ENCODE measurements around the gene SLC1A1. TPM values are rescaled to one million over a fixed set of nuclear protein-coding genes. Genes with fewer than 3 reads are reported as not detected.

SLC1A1 gene
- total RNA-seq, 1 experiment from 2014 or later, result 3.2 TPM

- BruUV-seq (replicated peaks), result no TSS peak
These were observed 46.8 kb upstream of the SLC1A1 start for GRCh38 chr9:4443439-4443838.

GRCh38 chr9:4461437-4461836 is 28.8 kb upstream of the SLC1A1 start:
- Histone ChIP-seq H3K79me2 (ENCODE audit: low read length) (no peaks in the 10 kb centered on the region), H3K9me2 (replicated peaks; ENCODE audit: low read length) (no peaks in the 10 kb centered on the region), H3K36me3 (ENCODE audit: low read depth, low read length) (no peaks in the 10 kb centered on the region), H3K9me3 (ENCODE audit: low read length) (no peaks in the 10 kb centered on the region), H3K4me3 (ENCODE audit: low read length) (no peak overlapping the region), H2AFZ (ENCODE audit: low read length) (no peak overlapping the region), H3K4me1 (ENCODE audit: insufficient read depth, low read length) (no peaks in the 10 kb centered on the region), H3F3A (ENCODE audit: low read length, unreplicated experiment) (no peaks in the 10 kb centered on the region), H3K27ac (ENCODE audit: low read length) (no peak overlapping the region), H3K27me3 (ENCODE audit: low read length) (no peaks in the 10 kb centered on the region), H3K9ac (ENCODE audit: low read length) (no peak overlapping the region), H4K20me1 (ENCODE audit: low read length) (no peaks in the 10 kb centered on the region), H3K4me2 (ENCODE audit: low read length) (no peak overlapping the region)
- POLR2A ChIA-PET (ENCODE audit: unreplicated experiment), result no interaction called here
- DNase-seq, result no peak
- CTCF ChIA-PET, result no interaction called here
- TF ChIP-seq EZH2phosphoT487 (IDR thresholded peaks at IDR 0.05; ENCODE audit: borderline replicate concordance, low read length) (no peak), CTCF (conservative IDR thresholded peaks at IDR 0.05; ENCODE audit: low read depth, low read length) (no peak), EZH2 (IDR thresholded peaks at IDR 0.05; ENCODE audit: low read length, unreplicated experiment) (no peak)
- BruUV-seq (replicated peaks), result no TSS peak
- intact Hi-C loops (cut with micrococcal nuclease), result no loop called here
- ATAC-seq, result no peak

More at GRCh38 chr9:4443439-4443838, 46.8 kb upstream of the SLC1A1 start:
- Histone ChIP-seq H3K27me3 (ENCODE audit: low read length) (no peaks in the 10 kb centered on the region), H3K9me3 (ENCODE audit: low read length) (no peaks in the 10 kb centered on the region), H3K27ac (ENCODE audit: low read length) (no peak overlapping the region), H3K9me2 (replicated peaks; ENCODE audit: low read length) (no peaks in the 10 kb centered on the region), H3K4me1 (ENCODE audit: insufficient read depth, low read length) (no peaks in the 10 kb centered on the region), H2AFZ (ENCODE audit: low read length) (no peak overlapping the region), H3K9ac (ENCODE audit: low read length) (no peak overlapping the region), H3K79me2 (ENCODE audit: low read length) (no peaks in the 10 kb centered on the region), H3K4me3 (ENCODE audit: low read length) (no peak overlapping the region), H3F3A (ENCODE audit: low read length, unreplicated experiment) (no peaks in the 10 kb centered on the region), H3K36me3 (ENCODE audit: low read depth, low read length) (no peaks in the 10 kb centered on the region), H3K4me2 (ENCODE audit: low read length) (no peak overlapping the region), H4K20me1 (ENCODE audit: low read length) (no peaks in the 10 kb centered on the region)
- no peak for ATAC-seq
- no peak for DNase-seq
- intact Hi-C loops (cut with micrococcal nuclease), result no loop called here
- CTCF ChIA-PET, result no interaction called here
- POLR2A ChIA-PET (ENCODE audit: unreplicated experiment), result no interaction called here
- TF ChIP-seq EZH2phosphoT487 (IDR thresholded peaks at IDR 0.05; ENCODE audit: borderline replicate concordance, low read length) (no peak), CTCF (conservative IDR thresholded peaks at IDR 0.05; ENCODE audit: low read depth, low read length) (no peak), EZH2 (IDR thresholded peaks at IDR 0.05; ENCODE audit: low read length, unreplicated experiment) (no peak)

GRCh38 chr9:4463824-4464223 is 26.4 kb upstream of the SLC1A1 start:
- Histone ChIP-seq H4K20me1 (ENCODE audit: low read length) (no peaks in the 10 kb centered on the region), H3K4me1 (ENCODE audit: insufficient read depth, low read length) (no peaks in the 10 kb centered on the region), H3F3A (ENCODE audit: low read length, unreplicated experiment) (no peaks in the 10 kb centered on the region), H3K27me3 (ENCODE audit: low read length) (no peaks in the 10 kb centered on the region), H3K9me3 (ENCODE audit: low read length) (no peaks in the 10 kb centered on the region), H2AFZ (ENCODE audit: low read length) (no peak overlapping the region), H3K79me2 (ENCODE audit: low read length) (no peaks in the 10 kb centered on the region), H3K4me3 (ENCODE audit: low read length) (no peak overlapping the region), H3K27ac (ENCODE audit: low read length) (no peak overlapping the region), H3K9ac (ENCODE audit: low read length) (no peak overlapping the region), H3K36me3 (ENCODE audit: low read depth, low read length) (no peaks in the 10 kb centered on the region), H3K9me2 (replicated peaks; ENCODE audit: low read length) (no peaks in the 10 kb centered on the region), H3K4me2 (ENCODE audit: low read length) (no peak overlapping the region)
- ATAC-seq (no peak), DNase-seq (no peak)
- no TSS peak for BruUV-seq (replicated peaks)
- intact Hi-C loops (cut with micrococcal nuclease), result no loop called here
- CTCF ChIA-PET, result no interaction called here
- TF ChIP-seq EZH2 (IDR thresholded peaks at IDR 0.05; ENCODE audit: low read length, unreplicated experiment) (no peak), CTCF (conservative IDR thresholded peaks at IDR 0.05; ENCODE audit: low read depth, low read length) (no peak), EZH2phosphoT487 (IDR thresholded peaks at IDR 0.05; ENCODE audit: borderline replicate concordance, low read length) (no peak)
- POLR2A ChIA-PET (ENCODE audit: unreplicated experiment), result no interaction called here
